ENCODE measurements around the gene PBX1.

DNA sequence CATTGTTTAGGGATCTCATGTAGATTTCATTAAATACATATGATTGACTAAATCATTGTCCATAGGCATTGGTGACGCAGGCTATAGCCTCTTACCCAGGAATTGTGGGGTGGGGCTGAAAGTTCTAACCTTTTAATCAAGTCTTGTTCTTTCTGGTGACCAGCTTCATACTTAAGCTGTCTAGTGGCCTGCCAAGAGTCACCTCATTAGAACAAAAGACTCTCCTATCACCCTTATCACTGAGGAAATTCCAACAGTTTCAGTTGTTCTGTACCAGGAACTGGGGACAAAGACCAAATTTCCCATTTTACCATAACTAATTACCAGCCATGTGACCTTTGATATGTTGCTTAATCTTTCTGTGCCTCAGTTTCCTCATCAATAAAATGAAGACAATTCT lies 298.5 kb downstream of the PBX1 start:
- TF ChIP-seq, protein P1, sequence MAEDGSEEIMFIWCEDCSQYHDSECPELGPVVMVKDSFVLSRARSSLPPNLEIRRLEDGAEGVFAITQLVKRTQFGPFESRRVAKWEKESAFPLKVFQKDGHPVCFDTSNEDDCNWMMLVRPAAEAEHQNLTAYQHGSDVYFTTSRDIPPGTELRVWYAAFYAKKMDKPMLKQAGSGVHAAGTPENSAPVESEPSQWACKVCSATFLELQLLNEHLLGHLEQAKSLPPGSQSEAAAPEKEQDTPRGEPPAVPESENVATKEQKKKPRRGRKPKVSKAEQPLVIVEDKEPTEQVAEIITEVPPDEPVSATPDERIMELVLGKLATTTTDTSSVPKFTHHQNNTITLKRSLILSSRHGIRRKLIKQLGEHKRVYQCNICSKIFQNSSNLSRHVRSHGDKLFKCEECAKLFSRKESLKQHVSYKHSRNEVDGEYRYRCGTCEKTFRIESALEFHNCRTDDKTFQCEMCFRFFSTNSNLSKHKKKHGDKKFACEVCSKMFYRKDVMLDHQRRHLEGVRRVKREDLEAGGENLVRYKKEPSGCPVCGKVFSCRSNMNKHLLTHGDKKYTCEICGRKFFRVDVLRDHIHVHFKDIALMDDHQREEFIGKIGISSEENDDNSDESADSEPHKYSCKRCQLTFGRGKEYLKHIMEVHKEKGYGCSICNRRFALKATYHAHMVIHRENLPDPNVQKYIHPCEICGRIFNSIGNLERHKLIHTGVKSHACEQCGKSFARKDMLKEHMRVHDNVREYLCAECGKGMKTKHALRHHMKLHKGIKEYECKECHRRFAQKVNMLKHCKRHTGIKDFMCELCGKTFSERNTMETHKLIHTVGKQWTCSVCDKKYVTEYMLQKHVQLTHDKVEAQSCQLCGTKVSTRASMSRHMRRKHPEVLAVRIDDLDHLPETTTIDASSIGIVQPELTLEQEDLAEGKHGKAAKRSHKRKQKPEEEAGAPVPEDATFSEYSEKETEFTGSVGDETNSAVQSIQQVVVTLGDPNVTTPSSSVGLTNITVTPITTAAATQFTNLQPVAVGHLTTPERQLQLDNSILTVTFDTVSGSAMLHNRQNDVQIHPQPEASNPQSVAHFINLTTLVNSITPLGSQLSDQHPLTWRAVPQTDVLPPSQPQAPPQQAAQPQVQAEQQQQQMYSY (CRISPR knock-in tag; IDR thresholded peaks at IDR 0.05): no peak
- TF ChIP-seq, protein P2, sequence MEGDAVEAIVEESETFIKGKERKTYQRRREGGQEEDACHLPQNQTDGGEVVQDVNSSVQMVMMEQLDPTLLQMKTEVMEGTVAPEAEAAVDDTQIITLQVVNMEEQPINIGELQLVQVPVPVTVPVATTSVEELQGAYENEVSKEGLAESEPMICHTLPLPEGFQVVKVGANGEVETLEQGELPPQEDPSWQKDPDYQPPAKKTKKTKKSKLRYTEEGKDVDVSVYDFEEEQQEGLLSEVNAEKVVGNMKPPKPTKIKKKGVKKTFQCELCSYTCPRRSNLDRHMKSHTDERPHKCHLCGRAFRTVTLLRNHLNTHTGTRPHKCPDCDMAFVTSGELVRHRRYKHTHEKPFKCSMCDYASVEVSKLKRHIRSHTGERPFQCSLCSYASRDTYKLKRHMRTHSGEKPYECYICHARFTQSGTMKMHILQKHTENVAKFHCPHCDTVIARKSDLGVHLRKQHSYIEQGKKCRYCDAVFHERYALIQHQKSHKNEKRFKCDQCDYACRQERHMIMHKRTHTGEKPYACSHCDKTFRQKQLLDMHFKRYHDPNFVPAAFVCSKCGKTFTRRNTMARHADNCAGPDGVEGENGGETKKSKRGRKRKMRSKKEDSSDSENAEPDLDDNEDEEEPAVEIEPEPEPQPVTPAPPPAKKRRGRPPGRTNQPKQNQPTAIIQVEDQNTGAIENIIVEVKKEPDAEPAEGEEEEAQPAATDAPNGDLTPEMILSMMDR (IDR thresholded peaks at IDR 0.05 in 2 of 3, conservative IDR thresholded peaks at IDR 0.05 in 1 of 3; ENCODE audit: control insufficient read depth in 2 of 3, extremely low read depth in 1 of 3, insufficient read depth in 1 of 3, low read depth in 3 of 3, low read length in 3 of 3): no peak
- no peak for TF ChIP-seq KDM1A (IDR thresholded peaks at IDR 0.05; ENCODE audit: borderline replicate concordance)
- TF ChIP-seq SPI1 (IDR thresholded peaks at IDR 0.05; ENCODE audit: borderline replicate concordance, insufficient read depth, low read depth, low read length): no peak
- TF ChIP-seq MYC (IDR thresholded peaks at IDR 0.05; ENCODE audit: insufficient read depth, insufficient read length, insufficient replicate concordance, low read length, severe bottlenecking): no peak
- TF ChIP-seq, protein P3, sequence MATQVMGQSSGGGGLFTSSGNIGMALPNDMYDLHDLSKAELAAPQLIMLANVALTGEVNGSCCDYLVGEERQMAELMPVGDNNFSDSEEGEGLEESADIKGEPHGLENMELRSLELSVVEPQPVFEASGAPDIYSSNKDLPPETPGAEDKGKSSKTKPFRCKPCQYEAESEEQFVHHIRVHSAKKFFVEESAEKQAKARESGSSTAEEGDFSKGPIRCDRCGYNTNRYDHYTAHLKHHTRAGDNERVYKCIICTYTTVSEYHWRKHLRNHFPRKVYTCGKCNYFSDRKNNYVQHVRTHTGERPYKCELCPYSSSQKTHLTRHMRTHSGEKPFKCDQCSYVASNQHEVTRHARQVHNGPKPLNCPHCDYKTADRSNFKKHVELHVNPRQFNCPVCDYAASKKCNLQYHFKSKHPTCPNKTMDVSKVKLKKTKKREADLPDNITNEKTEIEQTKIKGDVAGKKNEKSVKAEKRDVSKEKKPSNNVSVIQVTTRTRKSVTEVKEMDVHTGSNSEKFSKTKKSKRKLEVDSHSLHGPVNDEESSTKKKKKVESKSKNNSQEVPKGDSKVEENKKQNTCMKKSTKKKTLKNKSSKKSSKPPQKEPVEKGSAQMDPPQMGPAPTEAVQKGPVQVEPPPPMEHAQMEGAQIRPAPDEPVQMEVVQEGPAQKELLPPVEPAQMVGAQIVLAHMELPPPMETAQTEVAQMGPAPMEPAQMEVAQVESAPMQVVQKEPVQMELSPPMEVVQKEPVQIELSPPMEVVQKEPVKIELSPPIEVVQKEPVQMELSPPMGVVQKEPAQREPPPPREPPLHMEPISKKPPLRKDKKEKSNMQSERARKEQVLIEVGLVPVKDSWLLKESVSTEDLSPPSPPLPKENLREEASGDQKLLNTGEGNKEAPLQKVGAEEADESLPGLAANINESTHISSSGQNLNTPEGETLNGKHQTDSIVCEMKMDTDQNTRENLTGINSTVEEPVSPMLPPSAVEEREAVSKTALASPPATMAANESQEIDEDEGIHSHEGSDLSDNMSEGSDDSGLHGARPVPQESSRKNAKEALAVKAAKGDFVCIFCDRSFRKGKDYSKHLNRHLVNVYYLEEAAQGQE (IDR thresholded peaks at IDR 0.05; ENCODE audit: low read depth, low read length): no peak
- no peak for TF ChIP-seq RB1 (IDR thresholded peaks at IDR 0.05; ENCODE audit: borderline replicate concordance)
- no peak for TF ChIP-seq EZH2 (IDR thresholded peaks at IDR 0.05; ENCODE audit: borderline replicate concordance, control insufficient read depth, low read depth, low read length)
- no peak for TF ChIP-seq ZNF24 (IDR thresholded peaks at IDR 0.05)
- no peak for TF ChIP-seq FOS (IDR thresholded peaks at IDR 0.05; ENCODE audit: borderline replicate concordance, extremely low read depth, insufficient read length)
- TF ChIP-seq CREB1 (IDR thresholded peaks at IDR 0.05; ENCODE audit: low read depth): no peak
- TF ChIP-seq CBX5 (IDR thresholded peaks at IDR 0.05; ENCODE audit: low read depth): no peak
- no peak for TF ChIP-seq CHD4 (IDR thresholded peaks at IDR 0.05)
